H1 (cell line): Measurements from ENCODE around the gene COMMD1. TPM values are rescaled to one million over a fixed set of nuclear protein-coding genes. Genes with fewer than 3 reads are reported as not detected.

Experiments
- CTCF ChIA-PET: fragments of 300-600 bp; sonication (Branson Sonifier 250); formaldehyde crosslinking; loops from one replicate; lab custom pipeline; 2021; ENCODE audit not compliant: partially characterized antibody; lab: Charles Lee
- POLR2A ChIA-PET: fragments of 300-600 bp; sonication (Branson Sonifier 250); formaldehyde crosslinking; loops from one replicate; lab custom pipeline; 2021; ENCODE audit warnings: inconsistent platforms; ENCODE audit not compliant: partially characterized antibody; lab: Charles Lee
- DNase-seq, 2 experiments: peaks; one replicate each; pipeline versions ENCODE4 v3.0.0 to v3.0.0-alpha.2; 2010 to 2022; ENCODE audit warnings: low spot score in 2 of 2, low read depth in 1 of 2, mixed read lengths in 1 of 2
- FAIRE-seq: peaks from 2 replicates; lab custom pipeline; 2011; peaks lifted over from hg19 to GRCh38; lab: Jason Lieb, UNC
- H2AFZ ChIP-seq: 2 replicates; pipeline ENCODE4 v1.8.1; 2012; ENCODE audit warnings: low read length, inconsistent platforms
- H2AK5ac ChIP-seq: 2 replicates; pipeline ENCODE4 v1.6.1; 2013; ENCODE audit warnings: low read depth, low read length
- H2BK120ac ChIP-seq: replicated peaks from 2 replicates; pipeline ENCODE3; 2013; ENCODE audit warnings: low read depth, low read length, inconsistent platforms
- H2BK12ac ChIP-seq: 2 replicates; pipeline ENCODE4 v1.6.1; 2013; ENCODE audit warnings: low read depth, low read length
- H2BK15ac ChIP-seq: 2 replicates; pipeline ENCODE4 v1.6.1; 2013; ENCODE audit warnings: low read length
- H2BK20ac ChIP-seq: 2 replicates; pipeline ENCODE4 v1.6.1; 2013; ENCODE audit warnings: low read length
- H2BK5ac ChIP-seq: 2 replicates; pipeline ENCODE4 v1.6.1; 2013; ENCODE audit warnings: low read depth, low read length
- H3K14ac ChIP-seq: 2 replicates; pipeline ENCODE4 v1.6.1; 2013; ENCODE audit warnings: inconsistent platforms; ENCODE audit not compliant: insufficient read length
- H3K18ac ChIP-seq: 2 replicates; pipeline ENCODE4 v1.6.1; 2013; ENCODE audit warnings: low read length; ENCODE audit errors: extremely low read depth
- H3K23ac ChIP-seq: 2 replicates; pipeline ENCODE4 v1.6.1; 2013; ENCODE audit warnings: inconsistent platforms; ENCODE audit not compliant: insufficient read length
- H3K23me2 ChIP-seq: 2 replicates; pipeline ENCODE4 v1.6.1; 2013; ENCODE audit warnings: low read depth, low read length
- H3K27ac ChIP-seq: 2 replicates; pipeline ENCODE4 v1.6.1; 2011; ENCODE audit warnings: low read depth, low read length, inconsistent platforms
- H3K27me3 ChIP-seq, 4 experiments: replicated peaks in 1 of 4; 1 replicate in 1 of 4; 2 replicates in 3 of 4; pipeline versions ENCODE4 v1.6.1 to v1.8.1; 2011 to 2013; ENCODE audit warnings: low read length in 3 of 4, mild to moderate bottlenecking in 3 of 4, inconsistent platforms in 2 of 4, mixed read lengths in 2 of 4, moderate library complexity in 1 of 4; ENCODE audit not compliant: control insufficient read depth in 3 of 4, insufficient read depth in 3 of 4; ENCODE audit errors: extremely low read depth in 1 of 4
- H3K36me3 ChIP-seq, 4 experiments: 2 replicates each; pipeline versions ENCODE4 v1.6.1 to v1.8.1; 2011 to 2013; ENCODE audit warnings: mild to moderate bottlenecking in 4 of 4, low read length in 3 of 4, moderate library complexity in 2 of 4, control low read depth in 1 of 4, inconsistent platforms in 1 of 4; ENCODE audit not compliant: insufficient read depth in 4 of 4, control insufficient read depth in 2 of 4
- H3K4ac ChIP-seq: replicated peaks from 2 replicates; pipeline ENCODE3; 2013; ENCODE audit warnings: low read length, low read depth, mixed read lengths, inconsistent platforms; ENCODE audit not compliant: insufficient read length
- H3K4me1 ChIP-seq, 4 experiments: replicated peaks in 1 of 4; 1 replicate in 1 of 4; 2 replicates in 3 of 4; pipeline versions ENCODE4 v1.6.1 to v1.8.1; 2011 to 2013; ENCODE audit warnings: low read length in 3 of 4, inconsistent platforms in 2 of 4, mixed read lengths in 1 of 4; ENCODE audit not compliant: insufficient read depth in 4 of 4, control insufficient read depth in 3 of 4
- H3K4me2 ChIP-seq, 2 experiments: 2 replicates each; pipeline versions ENCODE4 v1.6.1 to v1.8.1; 2011 to 2013; ENCODE audit warnings: low read depth in 2 of 2, low read length in 2 of 2, control low read depth in 1 of 2, inconsistent platforms in 1 of 2, mild to moderate bottlenecking in 1 of 2; ENCODE audit not compliant: insufficient read depth in 1 of 2
- H3K4me3 ChIP-seq, 4 experiments: fragments of 200-600, 300-600 bp in 1 of 4; sonication (generic), shearing (Covaris generic), sonication (Bioruptor Twin) in 1 of 4; 2 replicates each; pipeline versions ENCODE4 v1.5.1 to v1.8.1; 2011 to 2016; ENCODE audit warnings: low read length in 4 of 4, low read depth in 3 of 4, control low read depth in 2 of 4, inconsistent platforms in 2 of 4, mild to moderate bottlenecking in 2 of 4, mixed read lengths in 1 of 4, moderate library complexity in 1 of 4; ENCODE audit not compliant: insufficient read depth in 2 of 4; ENCODE audit errors: extremely low read depth in 1 of 4
- H3K56ac ChIP-seq: replicated peaks from 2 replicates; pipeline ENCODE3; 2013; ENCODE audit warnings: low read depth, mild to moderate bottlenecking, mixed read lengths, low read length, inconsistent platforms; ENCODE audit not compliant: insufficient read length
- H3K79me1 ChIP-seq: 2 replicates; pipeline ENCODE4 v1.6.1; 2013; ENCODE audit warnings: low read depth, low read length, control low read depth
- H3K79me2 ChIP-seq, 2 experiments: 2 replicates each; pipeline versions ENCODE4 v1.6.1 to v1.8.1; 2012 to 2013; ENCODE audit warnings: low read length in 2 of 2, mild to moderate bottlenecking in 2 of 2, inconsistent platforms in 1 of 2; ENCODE audit not compliant: insufficient read depth in 2 of 2, control insufficient read depth in 1 of 2
- H3K9ac ChIP-seq, 4 experiments: replicated peaks in 1 of 4; 1 replicate in 1 of 4; 2 replicates in 3 of 4; pipeline versions ENCODE4 v1.6.1 to v1.8.1; 2011 to 2013; ENCODE audit warnings: low read depth in 3 of 4, low read length in 3 of 4, control low read depth in 2 of 4, mild to moderate bottlenecking in 2 of 4, moderate library complexity in 2 of 4, inconsistent platforms in 1 of 4; ENCODE audit errors: extremely low read depth in 1 of 4
- H3K9me3 ChIP-seq, 2 experiments: 2 replicates each; pipeline versions ENCODE4 v1.6.1 to v1.8.1; 2012 to 2013; ENCODE audit warnings: mild to moderate bottlenecking in 2 of 2, moderate library complexity in 2 of 2, control low read depth in 1 of 2, inconsistent platforms in 1 of 2, low read depth in 1 of 2, low read length in 1 of 2, mixed read lengths in 1 of 2; ENCODE audit not compliant: insufficient read depth in 2 of 2
- H4K20me1 ChIP-seq, 2 experiments: replicated peaks in 1 of 2; 2 replicates each; pipeline versions ENCODE3 to v1.8.1; 2011 to 2013; ENCODE audit warnings: inconsistent platforms in 2 of 2, low read length in 2 of 2, mild to moderate bottlenecking in 1 of 2; ENCODE audit not compliant: insufficient read depth in 2 of 2, control insufficient read depth in 1 of 2
- H4K5ac ChIP-seq: 2 replicates; pipeline ENCODE4 v1.6.1; 2013; ENCODE audit warnings: low read length, low read depth, mixed read lengths, inconsistent platforms; ENCODE audit not compliant: insufficient read length
- H4K8ac ChIP-seq: 2 replicates; pipeline ENCODE4 v1.8.0; 2013; ENCODE audit warnings: mild to moderate bottlenecking, moderate library complexity, low read length, inconsistent platforms; ENCODE audit not compliant: insufficient read depth; ENCODE audit errors: extremely low read depth
- H4K91ac ChIP-seq: replicated peaks from 2 replicates; pipeline ENCODE3; 2013; ENCODE audit warnings: low read length, mixed read lengths, inconsistent platforms; ENCODE audit not compliant: insufficient read length
- ASH2L ChIP-seq: fragments of 200-600, 300-600 bp; sonication (generic); IDR thresholded peaks from one replicate; pipeline ENCODE4 v1.7.1; 2017; ENCODE audit warnings: low read length
- CBX5 ChIP-seq: fragments of 300-800, 300-1000 bp; sonication (generic); IDR thresholded peaks from 2 replicates; pipeline ENCODE4 v1.7.1; 2016; ENCODE audit warnings: antibody characterized with exemption, low read length, low read depth
- CTCF ChIP-seq, 3 experiments: IDR thresholded peaks; 1 replicate in 2 of 3; 2 replicates in 1 of 3; pipeline versions ENCODE4 v1.5.1 to v1.6.1; 2011; ENCODE audit warnings: low read length in 3 of 3, mild to moderate bottlenecking in 3 of 3, inconsistent platforms in 2 of 3, low read depth in 1 of 3, moderate library complexity in 1 of 3; ENCODE audit not compliant: insufficient read depth in 1 of 3; ENCODE audit errors: control extremely low read depth in 1 of 3
- GABPA ChIP-seq: IDR thresholded peaks from 2 replicates; pipeline ENCODE4 v1.6.1; 2011; ENCODE audit warnings: mild to moderate bottlenecking, low read length, moderate library complexity, borderline replicate concordance; ENCODE audit not compliant: insufficient read depth
- GTF2F1 ChIP-seq: IDR thresholded peaks from 2 replicates; pipeline ENCODE4 v1.6.1; 2012; ENCODE audit warnings: low read depth, low read length, improper control_type of control experiment, borderline replicate concordance
- HDAC6 ChIP-seq: IDR thresholded peaks from one replicate; pipeline ENCODE4 v1.7.1; 2012; ENCODE audit warnings: low read depth, mild to moderate bottlenecking, inconsistent platforms, low read length, moderate library complexity
- NRF1 ChIP-seq: IDR thresholded peaks from 2 replicates; pipeline ENCODE4 v1.6.1; 2011; ENCODE audit warnings: mild to moderate bottlenecking, low read depth, low read length, improper control_type of control experiment
- RXRA ChIP-seq: IDR thresholded peaks from 2 replicates; pipeline ENCODE4 v1.6.1; 2011; ENCODE audit warnings: low read depth, mild to moderate bottlenecking, low read length, moderate library complexity; ENCODE audit not compliant: insufficient read depth
- SP1 ChIP-seq: IDR thresholded peaks from 2 replicates; pipeline ENCODE4 v1.6.1; 2011; ENCODE audit warnings: low read depth, low read length
- USF2 ChIP-seq: IDR thresholded peaks from 2 replicates; pipeline ENCODE4 v1.6.1; 2011; ENCODE audit warnings: low read length, improper control_type of control experiment
- YY1 ChIP-seq: IDR thresholded peaks from 2 replicates; pipeline ENCODE4 v1.6.1; 2011; ENCODE audit warnings: low read depth, mild to moderate bottlenecking, low read length
- WGBS, 2 experiments: shearing (Covaris generic) in 1 of 2; methylation state at CpG; one replicate each; pipeline versions ENCODE4 v1.1.6 to v1.1.7; 2013 to 2015; ENCODE audit warnings: low lambda C conversion rate in 2 of 2, mixed read lengths in 2 of 2, inconsistent platforms in 1 of 2, low coverage in 1 of 2, missing lambda C conversion rate in 1 of 2; ENCODE audit not compliant: insufficient replicate concordance in 2 of 2, insufficient coverage in 1 of 2, insufficient read length in 1 of 2; ENCODE audit errors: extremely low coverage in 1 of 2, missing lambda C conversion rate in 1 of 2; 5-methylcytosine and 5-hydroxymethylcytosine counted together
- polyA plus RNA-seq, 7 experiments: library from polyadenylated mRNA; depleted of rRNA in 3 of 7; stranded (reverse) in 5 of 7; unstranded in 2 of 7; fragments of >200 nt in 5 of 7; fragments of 200-250 nt in 2 of 7; gene quantifications; 1 replicate in 5 of 7; 2 replicates in 1 of 7; 4 replicates in 1 of 7; pipeline versions ENCODE4 v1.2.1 to v1.2.3, GENCODE V29; 2011 to 2013; ENCODE audit warnings: missing spikeins in 2 of 7, mixed read lengths in 2 of 7
- total RNA-seq: library from RNA; stranded (reverse); fragmentation: NEBNext Ultra II Directional; extraction: Animal tissue kit (Norgen Biotek cat#: 25700); gene quantifications from 2 replicates; pipeline ENCODE4 v1.2.1, GENCODE V29; 2021

The COMMD1 gene
- total and polyA plus RNA-seq, 2 of the 8 experiments (the other 6 are each of a cell fraction or from before 2014, with no cell fraction given), result 23.5 to 28.3 TPM

- H2BK5ac ChIP-seq, result no peak overlapping the region
- no peak overlapping the region for H3K4me2 ChIP-seq
- no peak overlapping the region for H3K27ac ChIP-seq
- no peaks in the 10 kb centered on the region for H3K27me3 ChIP-seq
- POLR2A ChIA-PET, result no interaction called here
- no peak overlapping the region for H4K91ac ChIP-seq
- FAIRE-seq, result no peak
- H3K23ac ChIP-seq, result no peak overlapping the region
- H4K20me1 ChIP-seq, result no peaks in the 10 kb centered on the region
- H3K56ac ChIP-seq, result no peak overlapping the region
- DNase-seq, result no peak
- H4K8ac ChIP-seq, result no peak overlapping the region
- no peak overlapping the region for H2BK12ac ChIP-seq
- no peak overlapping the region for H3K9ac ChIP-seq
- no peak overlapping the region for H2AK5ac ChIP-seq
- H3K9me3 ChIP-seq, result no peaks in the 10 kb centered on the region
- H3K18ac ChIP-seq, result no peak overlapping the region
- CTCF ChIA-PET, result interaction anchor here (0.7 to 4.6 kb wide), 8 partner anchors 10 to 459 kb away, joined by 3 to 20 read pairs (median 4); no protein-coding TSS in a partner anchor
- H3K4me1 ChIP-seq, result no peaks in the 10 kb centered on the region
- H2BK15ac ChIP-seq, result no peak overlapping the region
- no peak overlapping the region for H2BK120ac ChIP-seq
- H3K79me2 ChIP-seq, result no peaks in the 10 kb centered on the region
- no peaks in the 10 kb centered on the region for H3K36me3 ChIP-seq
- H4K5ac ChIP-seq, result no peak overlapping the region
- H2BK20ac ChIP-seq, result no peak overlapping the region
- no peaks in the 10 kb centered on the region; the same call in 1 of the 2 replicates for H3K23me2 ChIP-seq
- WGBS, 2 experiments, result 94% methylated on average over 8 of the region's 8 CpGs; no CpG with 5 or more reads in 1 of the 2 experiments
- H3K79me1 ChIP-seq, result no peaks in the 10 kb centered on the region; the same call in 1 of the 2 replicates
- H3K4me3 ChIP-seq, result no peak overlapping the region
- H3K14ac ChIP-seq, result no peak overlapping the region
- no peak overlapping the region for H3K4ac ChIP-seq
- H2AFZ ChIP-seq, result no peak overlapping the region
- TF ChIP-seq SP1 (no peak), CTCF (IDR thresholded peaks at IDR 0.05; ENCODE audit: control extremely low read depth in 1 of 3, insufficient read depth in 1 of 3, low read depth in 1 of 3, low read length in 3 of 3) (no peak), CBX5 (no peak), GTF2F1 (no peak), RXRA (no peak), NRF1 (no peak), GABPA (no peak), YY1 (no peak), HDAC6 (no peak), USF2 (no peak), ASH2L (no peak)
Measured at GRCh38 chr2:61998426-61998825, 93.0 kb downstream of the COMMD1 start.
